A673 (cell line): ENCODE results near the gene ROS1. TPM values are rescaled to one million over a fixed set of nuclear protein-coding genes. Genes with fewer than 3 reads are reported as not detected.

ENCODE experiments used
- BruUV-seq: library from RNA; stranded (reverse); fragments of 400-500 nt; replicated peaks from 2 replicates; lab custom pipeline; 2021; lab: Mats Ljungman, UMichigan
- CTCF ChIA-PET: fragments of 300-600 bp; sonication (Branson Sonifier 250); formaldehyde crosslinking; loops from one replicate; lab custom pipeline; 2022; ENCODE audit warnings: antibody characterized with exemption; lab: Charles Lee
- POLR2A ChIA-PET: fragments of 300-600 bp; sonication (Branson Sonifier 250); formaldehyde crosslinking; loops from one replicate; lab custom pipeline; 2022; ENCODE audit warnings: antibody characterized with exemption; ENCODE audit not compliant: low non-redundant PET; lab: Charles Lee
- DNase-seq: peaks from one replicate; pipeline ENCODE4 v3.0.0-alpha.2; 2015; ENCODE audit warnings: low spot score
- H3K27ac ChIP-seq: fragments of 200-600 bp; sonication (generic); 2 replicates; pipeline ENCODE4 v1.5.1; 2016; ENCODE audit warnings: mixed run types, low read depth, mild to moderate bottlenecking, mixed read lengths, antibody characterized with exemption, low read length; ENCODE audit not compliant: poor library complexity, severe bottlenecking
- H3K27me3 ChIP-seq: fragments of 200-600 bp; sonication (generic); replicated peaks from 2 replicates; pipeline ENCODE4 v1.6.1; 2017; ENCODE audit warnings: mixed run types, low read depth, mild to moderate bottlenecking, mixed read lengths, antibody characterized with exemption, low read length; ENCODE audit not compliant: insufficient read depth, poor library complexity
- H3K36me3 ChIP-seq: fragments of 200-600 bp; sonication (generic); 2 replicates; pipeline ENCODE4 v1.6.1; 2016; ENCODE audit warnings: mixed run types, mild to moderate bottlenecking, mixed read lengths, antibody characterized with exemption, low read length; ENCODE audit not compliant: insufficient read depth, poor library complexity, severe bottlenecking
- H3K4me1 ChIP-seq: fragments of 200-600 bp; sonication (generic); 2 replicates; pipeline ENCODE4 v1.6.1; 2017; ENCODE audit warnings: mixed run types, mild to moderate bottlenecking, mixed read lengths, antibody characterized with exemption, low read length; ENCODE audit not compliant: insufficient read depth, poor library complexity, severe bottlenecking
- H3K4me3 ChIP-seq: fragments of 200-600 bp; sonication (generic); 2 replicates; pipeline ENCODE4 v1.5.1; 2016; ENCODE audit warnings: low read depth, mixed run types, mild to moderate bottlenecking, mixed read lengths, low read length; ENCODE audit not compliant: poor library complexity, severe bottlenecking
- H3K9me3 ChIP-seq: fragments of 200-600 bp; sonication (generic); 2 replicates; pipeline ENCODE4 v1.6.1; 2016; ENCODE audit warnings: mixed run types, low read depth, mild to moderate bottlenecking, mixed read lengths, antibody characterized with exemption, low read length; ENCODE audit not compliant: poor library complexity, severe bottlenecking
- EZH2 ChIP-seq: fragments of 200-600 bp; sonication (generic); IDR thresholded peaks from 2 replicates; pipeline ENCODE4 v1.6.1; 2017; ENCODE audit warnings: borderline replicate concordance, low read depth, mild to moderate bottlenecking, mixed read lengths, antibody characterized with exemption, low read length; ENCODE audit not compliant: poor library complexity, severe bottlenecking
- intact Hi-C: fragments of 100-400 bp; cut with micrococcal nuclease; formaldehyde crosslinking; loops from one replicate; pipeline ENCODE4 v1.10.0; 2022; ENCODE audit not compliant: unreplicated experiment
- total RNA-seq: library from RNA; stranded (reverse); gene quantifications from 2 replicates; pipeline ENCODE4 v1.2.3, GENCODE V29; 2021
- TF ChIP-seq, protein P1 (sequence below): fragments of 300-800, 200-600 bp; sonication (generic); conservative IDR thresholded peaks from 2 replicates; pipeline ENCODE4 v1.5.1; 2017; ENCODE audit warnings: low read depth, mild to moderate bottlenecking, antibody characterized with exemption, low read length, moderate library complexity, mixed read lengths

The ROS1 gene
- total RNA-seq, 1 experiment from 2014 or later, result not detected

DNA sequence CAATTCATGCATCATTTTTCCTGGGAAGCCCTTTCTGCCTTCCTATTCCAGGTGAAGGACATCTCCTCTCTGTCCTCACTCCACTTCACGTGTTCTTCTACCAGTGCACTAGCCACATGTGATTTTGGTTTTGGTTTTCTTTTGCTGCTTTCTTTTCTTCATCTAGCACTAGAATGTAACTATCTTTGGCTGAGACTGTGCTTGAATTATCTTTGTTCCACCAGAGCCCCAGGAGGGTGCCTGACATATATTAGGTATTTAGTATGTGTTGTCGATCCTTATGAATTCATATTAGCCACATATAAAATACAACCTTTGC, 80.5 kb downstream of the ROS1 start:
- no peak for DNase-seq
- Histone ChIP-seq H3K9me3 (no peaks in the 10 kb centered on the region), H3K36me3 (no peaks in the 10 kb centered on the region), H3K4me1 (no peaks in the 10 kb centered on the region), H3K27ac (no peak overlapping the region), H3K27me3 (peaks cover 13% of the 10 kb centered on the region), H3K4me3 (no peak overlapping the region)
- ChIA-PET POLR2A (no interaction called here), CTCF (interaction anchor here (0.6 to 0.7 kb wide), 2 partner anchors 30 to 371 kb away, joined by 3 read pairs; no protein-coding TSS in a partner anchor)
- BruUV-seq, result no TSS peak
- no peak for TF ChIP-seq EZH2
- TF ChIP-seq, protein P1, sequence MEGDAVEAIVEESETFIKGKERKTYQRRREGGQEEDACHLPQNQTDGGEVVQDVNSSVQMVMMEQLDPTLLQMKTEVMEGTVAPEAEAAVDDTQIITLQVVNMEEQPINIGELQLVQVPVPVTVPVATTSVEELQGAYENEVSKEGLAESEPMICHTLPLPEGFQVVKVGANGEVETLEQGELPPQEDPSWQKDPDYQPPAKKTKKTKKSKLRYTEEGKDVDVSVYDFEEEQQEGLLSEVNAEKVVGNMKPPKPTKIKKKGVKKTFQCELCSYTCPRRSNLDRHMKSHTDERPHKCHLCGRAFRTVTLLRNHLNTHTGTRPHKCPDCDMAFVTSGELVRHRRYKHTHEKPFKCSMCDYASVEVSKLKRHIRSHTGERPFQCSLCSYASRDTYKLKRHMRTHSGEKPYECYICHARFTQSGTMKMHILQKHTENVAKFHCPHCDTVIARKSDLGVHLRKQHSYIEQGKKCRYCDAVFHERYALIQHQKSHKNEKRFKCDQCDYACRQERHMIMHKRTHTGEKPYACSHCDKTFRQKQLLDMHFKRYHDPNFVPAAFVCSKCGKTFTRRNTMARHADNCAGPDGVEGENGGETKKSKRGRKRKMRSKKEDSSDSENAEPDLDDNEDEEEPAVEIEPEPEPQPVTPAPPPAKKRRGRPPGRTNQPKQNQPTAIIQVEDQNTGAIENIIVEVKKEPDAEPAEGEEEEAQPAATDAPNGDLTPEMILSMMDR, result no peak
- intact Hi-C loops, result loop anchor here (5.0 to 10.0 kb wide), 2 partner anchors 482 to 920 kb away; no protein-coding TSS in a partner anchor

GRCh38 chr6:117344444-117345291, 81.1 kb downstream of the ROS1 start:
- no peak for TF ChIP-seq EZH2
- TF ChIP-seq, protein P1, result no peak
- no peaks in the 10 kb centered on the region for H3K9me3 ChIP-seq
- peaks cover 12% of the 10 kb centered on the region for H3K27me3 ChIP-seq
- no TSS peak for BruUV-seq
- no peak overlapping the region for H3K27ac ChIP-seq
- no peak overlapping the region for H3K4me3 ChIP-seq
- ChIA-PET CTCF (interaction anchor here (0.6 kb wide), 1 partner anchor 29 kb away, joined by 3 read pairs; no protein-coding TSS in a partner anchor), POLR2A (no interaction called here)
- intact Hi-C loops, result loop anchor here (5.0 to 10.0 kb wide), 2 partner anchors 483 to 920 kb away; no protein-coding TSS in a partner anchor
- H3K4me1 ChIP-seq, result no peaks in the 10 kb centered on the region
- DNase-seq, result no peak
- no peaks in the 10 kb centered on the region for H3K36me3 ChIP-seq

- ChIA-PET CTCF (interaction anchor here (0.6 kb wide), 1 partner anchor 336 kb away, joined by 5 read pairs; no protein-coding TSS in a partner anchor), POLR2A (no interaction called here)
- no peak for DNase-seq
- BruUV-seq, result no TSS peak
- no peaks in the 10 kb centered on the region for H3K4me1 ChIP-seq
- TF ChIP-seq EZH2, result no peak
- intact Hi-C loops, result no loop called here
- no peak overlapping the region for H3K27ac ChIP-seq
- peaks cover 11% of the 10 kb centered on the region for H3K27me3 ChIP-seq
- H3K36me3 ChIP-seq, result no peaks in the 10 kb centered on the region
- H3K9me3 ChIP-seq, result no peaks in the 10 kb centered on the region
- no peak overlapping the region for H3K4me3 ChIP-seq
Observed at GRCh38 chr6:117338567-117338966, 87.2 kb downstream of the ROS1 start.
